ENCODE results near the gene PODXL2. TPM values are rescaled to one million over a fixed set of nuclear protein-coding genes. Genes with fewer than 3 reads are reported as not detected.

PODXL2 gene
- polyA plus RNA-seq, 1 donor (not counting 4 experiments of a cell fraction or from before 2014, with no cell fraction given), result 1.6 TPM

DNA sequence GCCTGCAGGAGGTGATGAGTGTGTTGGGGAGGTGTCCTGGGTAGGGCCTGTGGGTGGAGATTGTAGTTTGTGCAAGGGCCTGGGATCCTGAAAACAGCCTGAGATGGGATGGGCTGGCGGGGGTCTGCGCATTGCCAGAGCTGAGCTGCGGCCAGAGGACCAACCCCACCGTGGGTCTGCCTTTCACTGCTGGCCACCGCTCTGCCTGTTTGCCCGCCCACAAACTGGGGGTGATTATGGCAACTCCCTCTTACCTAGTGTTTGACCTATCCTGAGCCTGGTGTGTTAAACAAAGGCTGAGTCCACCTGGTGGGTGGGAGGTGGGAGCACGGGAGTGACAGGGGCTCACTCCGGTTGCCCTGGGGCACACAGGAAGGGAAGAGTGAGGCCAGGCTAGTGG lies 53.6 kb downstream of the PODXL2 start:
- peaks cover 14% of the 10 kb centered on the region for H3K4me1 ChIP-seq (ENCODE audit: control insufficient read depth, extremely low read depth, insufficient read depth, low read length)
- dilution Hi-C loops (cut with MboI; ENCODE audit: extremely low pct_ligation_motif_present, low sequenced_read_pairs), result no loop called here
- H3K9me3 ChIP-seq (ENCODE audit: control insufficient read depth, low read depth, low read length), result no peaks in the 10 kb centered on the region
- no peak overlapping the region for H3K9ac ChIP-seq (ENCODE audit: control insufficient read depth, extremely low read depth, insufficient read depth, low read length)
- no peak overlapping the region for H3K4me2 ChIP-seq (ENCODE audit: control insufficient read depth, extremely low read depth, insufficient read depth, low read depth, low read length)
- H3K27ac ChIP-seq (ENCODE audit: control insufficient read depth, insufficient read depth, low read length), result no peak overlapping the region
- TF ChIP-seq CTCF (optimal IDR thresholded peaks at IDR 0.05 in 1 of 3, IDR thresholded peaks at IDR 0.05 in 1 of 3, conservative IDR thresholded peaks at IDR 0.05 in 1 of 3; ENCODE audit: extremely low read depth in 1 of 3, insufficient read depth in 2 of 3, low read length in 3 of 3) (no peak), EZH2 (IDR thresholded peaks at IDR 0.05; ENCODE audit: low read length) (no peak)
- no peaks in the 10 kb centered on the region for H4K20me1 ChIP-seq (ENCODE audit: control insufficient read depth, extremely low read depth, insufficient read depth, low read length)
- peaks cover 0 to 1% of the 10 kb centered on the region in 2 experiments for H3K36me3 ChIP-seq (ENCODE audit: control insufficient read depth in 2 of 2, extremely low read depth in 1 of 2, insufficient read depth in 2 of 2, low read length in 2 of 2)
- H2AFZ ChIP-seq (ENCODE audit: control insufficient read depth, low read length), result no peak overlapping the region
- H3K9me1 ChIP-seq (ENCODE audit: control insufficient read depth, extremely low read depth, insufficient read depth, low read length), result no peaks in the 10 kb centered on the region
- no peaks in the 10 kb centered on the region for H3K27me3 ChIP-seq (ENCODE audit: control insufficient read depth, extremely low read depth, insufficient read depth, low read length)
- no peak for DNase-seq (ENCODE audit: low read depth, low spot score)
- H3K79me2 ChIP-seq (ENCODE audit: control insufficient read depth, insufficient read depth, low read length), result no peaks in the 10 kb centered on the region
- no peak for FAIRE-seq
- H3K4me3 ChIP-seq (ENCODE audit: control insufficient read depth in 2 of 3, extremely low read depth in 1 of 3, insufficient read depth in 2 of 3, low read depth in 1 of 3, low read length in 3 of 3), result no peak overlapping the region

DNA sequence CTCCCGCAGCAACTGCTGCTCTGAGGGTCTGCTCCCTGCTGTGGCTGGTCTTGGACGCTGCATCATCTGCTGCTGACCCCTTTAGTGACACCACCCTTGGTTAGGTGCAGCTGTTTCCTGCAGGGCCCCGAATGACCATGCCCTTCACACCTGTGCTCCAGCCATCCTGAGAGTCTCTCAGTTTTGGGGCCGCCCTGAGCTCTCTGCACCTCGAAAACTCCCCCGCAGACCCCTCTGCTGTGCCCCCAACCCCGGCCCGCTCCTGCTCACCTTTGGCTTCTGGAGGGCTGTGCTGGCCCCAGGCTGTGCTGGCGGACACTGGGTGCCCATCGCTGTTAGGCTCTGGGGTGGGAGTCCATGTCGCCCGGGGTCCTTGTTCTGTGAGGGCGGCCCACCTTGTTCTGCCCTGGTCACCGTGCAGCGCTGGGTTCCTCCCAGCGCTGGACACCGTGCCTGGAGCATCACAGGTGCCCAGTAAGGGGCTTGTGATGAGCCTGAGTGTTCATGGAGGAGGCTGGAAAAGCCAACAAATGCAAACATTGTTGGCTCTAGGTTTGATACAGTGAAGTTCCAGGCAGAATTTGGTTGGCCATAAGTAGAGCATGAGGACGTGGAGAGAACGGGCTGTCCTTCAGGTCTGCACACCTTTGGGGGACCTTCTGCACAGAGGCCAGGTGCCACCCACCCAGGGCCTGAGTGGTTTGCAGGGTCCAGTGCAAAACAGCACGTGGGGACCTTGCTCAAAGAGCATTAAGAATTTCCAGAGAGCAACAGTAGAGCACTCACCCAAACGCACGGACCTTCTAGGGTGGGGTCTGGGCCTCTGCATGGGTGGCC lies 56.1 kb downstream of the PODXL2 start:
- Histone ChIP-seq H3K27ac (ENCODE audit: control insufficient read depth, insufficient read depth, low read length) (no peak overlapping the region), H3K4me3 (ENCODE audit: control insufficient read depth in 2 of 3, extremely low read depth in 1 of 3, insufficient read depth in 2 of 3, low read depth in 1 of 3, low read length in 3 of 3) (no peak overlapping the region), H3K27me3 (ENCODE audit: control insufficient read depth, extremely low read depth, insufficient read depth, low read length) (no peaks in the 10 kb centered on the region), H3K79me2 (ENCODE audit: control insufficient read depth, insufficient read depth, low read length) (no peaks in the 10 kb centered on the region), H2AFZ (ENCODE audit: control insufficient read depth, low read length) (no peak overlapping the region), H3K4me1 (ENCODE audit: control insufficient read depth, extremely low read depth, insufficient read depth, low read length) (peaks cover 18% of the 10 kb centered on the region), H3K9me1 (ENCODE audit: control insufficient read depth, extremely low read depth, insufficient read depth, low read length) (no peaks in the 10 kb centered on the region), H3K36me3 (ENCODE audit: control insufficient read depth in 2 of 2, extremely low read depth in 1 of 2, insufficient read depth in 2 of 2, low read length in 2 of 2) (no peaks in the 10 kb centered on the region), H4K20me1 (ENCODE audit: control insufficient read depth, extremely low read depth, insufficient read depth, low read length) (no peaks in the 10 kb centered on the region), H3K9me3 (ENCODE audit: control insufficient read depth, low read depth, low read length) (no peaks in the 10 kb centered on the region), H3K4me2 (ENCODE audit: control insufficient read depth, extremely low read depth, insufficient read depth, low read depth, low read length) (no peak overlapping the region), H3K9ac (ENCODE audit: control insufficient read depth, extremely low read depth, insufficient read depth, low read length) (no peak overlapping the region)
- FAIRE-seq (no peak), DNase-seq (ENCODE audit: low read depth, low spot score) (no peak)
- TF ChIP-seq EZH2 (IDR thresholded peaks at IDR 0.05; ENCODE audit: low read length) (no peak), CTCF (optimal IDR thresholded peaks at IDR 0.05 in 1 of 3, IDR thresholded peaks at IDR 0.05 in 1 of 3, conservative IDR thresholded peaks at IDR 0.05 in 1 of 3; ENCODE audit: extremely low read depth in 1 of 3, insufficient read depth in 2 of 3, low read length in 3 of 3) (no peak)
- dilution Hi-C loops (cut with MboI; ENCODE audit: extremely low pct_ligation_motif_present, low sequenced_read_pairs), result no loop called here

Data from keratinocyte (primary cell).